ENCODE measurements around the gene MT1A. TPM values are rescaled to one million over a fixed set of nuclear protein-coding genes. Genes with fewer than 3 reads are reported as not detected.
"Not testable (repeated sequence)": the region's sequence is repeated elsewhere in the genome, so short reads cannot be mapped to it uniquely, and the experiment has no call there.

Gene MT1A
- total RNA-seq, 1 donor = not detected

GRCh38 chr16:56618138-56618537, 20.3 kb upstream of the MT1A start:
- H3K4me2 ChIP-seq (ENCODE audit: insufficient read depth, low read length) = peak overlapping the region; percentile 89

GRCh38 chr16:56620339-56620897, 18.0 kb upstream of the MT1A start:
- no peak overlapping the region for H3K4me2 ChIP-seq (ENCODE audit: insufficient read depth, low read length)
- H3K4me1 ChIP-seq (ENCODE audit: insufficient read depth, low read length) = peaks cover 8% of the 10 kb centered on the region
- H4K20me1 ChIP-seq (ENCODE audit: insufficient read depth, low read length) = no peaks in the 10 kb centered on the region
- no peak overlapping the region for H3K4me3 ChIP-seq (ENCODE audit: insufficient read depth, low read length)
- peaks cover 5% of the 10 kb centered on the region for H3K79me2 ChIP-seq (ENCODE audit: insufficient read depth, low read length)
- no peaks in the 10 kb centered on the region for H3K27me3 ChIP-seq (ENCODE audit: insufficient read depth, low read length)
- no peaks in the 10 kb centered on the region for H3K36me3 ChIP-seq (ENCODE audit: insufficient read depth, low read length)
- no peak overlapping the region for H3K27ac ChIP-seq (ENCODE audit: low read depth, low read length)
- TF ChIP-seq CTCF (IDR thresholded peaks at IDR 0.05; ENCODE audit: extremely low read depth, low read depth, low read length) = no peak
- DNase-seq (ENCODE audit: insufficient read length, low spot score, missing footprints) = no peak
- H2AFZ ChIP-seq (ENCODE audit: low read length) = no peak overlapping the region
- H3K9me3 ChIP-seq (ENCODE audit: low read depth, low read length) = no peaks in the 10 kb centered on the region

More at GRCh38 chr16:56618138-56618537, 20.3 kb upstream of the MT1A start:
- H3K79me2 ChIP-seq (ENCODE audit: insufficient read depth, low read length) = no peaks in the 10 kb centered on the region
- no peak for DNase-seq (ENCODE audit: insufficient read length, low spot score, missing footprints)
- no peak for TF ChIP-seq CTCF (IDR thresholded peaks at IDR 0.05; ENCODE audit: extremely low read depth, low read depth, low read length)
- H3K36me3 ChIP-seq (ENCODE audit: insufficient read depth, low read length) = no peaks in the 10 kb centered on the region
- no peaks in the 10 kb centered on the region for H4K20me1 ChIP-seq (ENCODE audit: insufficient read depth, low read length)
- no peak overlapping the region for H3K27ac ChIP-seq (ENCODE audit: low read depth, low read length)
- no peaks in the 10 kb centered on the region for H3K9me3 ChIP-seq (ENCODE audit: low read depth, low read length)
- H3K27me3 ChIP-seq (ENCODE audit: insufficient read depth, low read length) = no peaks in the 10 kb centered on the region
- H3K4me3 ChIP-seq (ENCODE audit: insufficient read depth, low read length) = no peak overlapping the region
- H2AFZ ChIP-seq (ENCODE audit: low read length) = no peak overlapping the region
- peaks cover 27% of the 10 kb centered on the region for H3K4me1 ChIP-seq (ENCODE audit: insufficient read depth, low read length)

GRCh38 chr16:56621665-56622445, 16.6 kb upstream of the MT1A start:
- not testable (repeated sequence) for H3K27me3 ChIP-seq (ENCODE audit: insufficient read depth, low read length); H3K4me3 ChIP-seq (ENCODE audit: insufficient read depth, low read length); H3K9me3 ChIP-seq (ENCODE audit: low read depth, low read length); H2AFZ ChIP-seq (ENCODE audit: low read length); H3K4me2 ChIP-seq (ENCODE audit: insufficient read depth, low read length); H3K27ac ChIP-seq (ENCODE audit: low read depth, low read length); H4K20me1 ChIP-seq (ENCODE audit: insufficient read depth, low read length); H3K36me3 ChIP-seq (ENCODE audit: insufficient read depth, low read length); DNase-seq (ENCODE audit: insufficient read length, low spot score, missing footprints)
- Histone ChIP-seq H3K79me2 (ENCODE audit: insufficient read depth, low read length) (peaks cover 17% of the 10 kb centered on the region), H3K4me1 (ENCODE audit: insufficient read depth, low read length) (peaks cover 16% of the 10 kb centered on the region)

GRCh38 chr16:56623184-56623583, 15.3 kb upstream of the MT1A start:
- Histone ChIP-seq H3K4me1 (ENCODE audit: insufficient read depth, low read length) (peaks cover 13% of the 10 kb centered on the region), H3K79me2 (ENCODE audit: insufficient read depth, low read length) (peaks cover 17% of the 10 kb centered on the region)
- not testable (repeated sequence) for DNase-seq (ENCODE audit: insufficient read length, low spot score, missing footprints); H3K9me3 ChIP-seq (ENCODE audit: low read depth, low read length); H4K20me1 ChIP-seq (ENCODE audit: insufficient read depth, low read length); H2AFZ ChIP-seq (ENCODE audit: low read length); H3K36me3 ChIP-seq (ENCODE audit: insufficient read depth, low read length); H3K4me2 ChIP-seq (ENCODE audit: insufficient read depth, low read length); H3K4me3 ChIP-seq (ENCODE audit: insufficient read depth, low read length); H3K27ac ChIP-seq (ENCODE audit: low read depth, low read length); H3K27me3 ChIP-seq (ENCODE audit: insufficient read depth, low read length)

GRCh38 chr16:56623637-56624036, 14.8 kb upstream of the MT1A start:
- no peak for TF ChIP-seq CTCF (IDR thresholded peaks at IDR 0.05; ENCODE audit: extremely low read depth, low read depth, low read length)
- Histone ChIP-seq H3K27ac (ENCODE audit: low read depth, low read length) (no peak overlapping the region), H3K4me2 (ENCODE audit: insufficient read depth, low read length) (no peak overlapping the region), H3K79me2 (ENCODE audit: insufficient read depth, low read length) (peaks cover 17% of the 10 kb centered on the region), H3K36me3 (ENCODE audit: insufficient read depth, low read length) (no peaks in the 10 kb centered on the region), H3K27me3 (ENCODE audit: insufficient read depth, low read length) (no peaks in the 10 kb centered on the region), H3K4me1 (ENCODE audit: insufficient read depth, low read length) (peaks cover 13% of the 10 kb centered on the region), H2AFZ (ENCODE audit: low read length) (no peak overlapping the region), H4K20me1 (ENCODE audit: insufficient read depth, low read length) (peaks cover 4% of the 10 kb centered on the region), H3K9me3 (ENCODE audit: low read depth, low read length) (no peaks in the 10 kb centered on the region), H3K4me3 (ENCODE audit: insufficient read depth, low read length) (no peak overlapping the region)
- no peak for DNase-seq (ENCODE audit: insufficient read length, low spot score, missing footprints)

Data from osteoblast (primary cell).